ENCODE data around the gene DENND4A.

Gene DENND4A

GRCh38 chr15:65641768-65642475 is 150.2 kb downstream of the DENND4A start:
- no peaks in the 10 kb centered on the region for H3K9me3 ChIP-seq (ENCODE audit: control insufficient read depth, low read length)
- H3K27ac ChIP-seq (ENCODE audit: insufficient read depth, low read depth, low read length, poor library complexity, severe bottlenecking): no peak overlapping the region
- no peaks in the 10 kb centered on the region for H3K36me3 ChIP-seq (ENCODE audit: control insufficient read depth, insufficient read depth, low read length)
- H3K4me3 ChIP-seq (ENCODE audit: insufficient read depth, low read depth, low read length): no peak overlapping the region
- H3K27me3 ChIP-seq (ENCODE audit: control insufficient read depth, insufficient read depth, low read length, poor library complexity, severe bottlenecking): no peaks in the 10 kb centered on the region
- peaks cover 3% of the 10 kb centered on the region for H3K4me1 ChIP-seq (ENCODE audit: control insufficient read depth, insufficient read depth, low read length)
- 68 to 81% methylated on average over 6 of the region's 6 CpGs for WGBS, 2 experiments

DNA sequence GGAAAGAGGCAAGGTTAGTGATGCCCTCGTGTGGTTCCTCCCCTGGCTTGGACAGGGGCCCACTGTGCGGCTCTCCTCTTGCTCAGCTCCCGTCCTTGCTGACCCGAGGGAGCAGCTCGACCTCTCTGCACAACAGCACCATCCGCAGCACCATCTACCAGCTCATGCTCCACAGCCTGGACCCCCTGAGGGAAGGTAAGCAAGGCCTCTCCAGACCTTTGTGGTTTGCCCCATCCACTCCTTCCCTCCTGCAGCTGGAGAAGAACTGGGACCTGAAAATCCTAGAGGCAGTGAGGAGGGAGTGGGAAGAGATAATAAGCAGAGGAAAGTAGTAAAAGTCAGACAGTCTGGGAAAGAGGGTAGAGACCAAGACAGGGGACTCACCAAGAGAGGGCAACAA is 152.6 kb downstream of the DENND4A start:
- no peak overlapping the region for H3K4me3 ChIP-seq (ENCODE audit: insufficient read depth, low read depth, low read length)
- H3K27ac ChIP-seq (ENCODE audit: insufficient read depth, low read depth, low read length, poor library complexity, severe bottlenecking): no peak overlapping the region
- H3K9me3 ChIP-seq (ENCODE audit: control insufficient read depth, low read length): no peaks in the 10 kb centered on the region
- no peaks in the 10 kb centered on the region for H3K36me3 ChIP-seq (ENCODE audit: control insufficient read depth, insufficient read depth, low read length)
- H3K4me1 ChIP-seq (ENCODE audit: control insufficient read depth, insufficient read depth, low read length): peaks cover 3% of the 10 kb centered on the region
- no peaks in the 10 kb centered on the region for H3K27me3 ChIP-seq (ENCODE audit: control insufficient read depth, insufficient read depth, low read length, poor library complexity, severe bottlenecking)
- WGBS, 2 experiments: 88 to 89% methylated on average over 6 of the region's 6 CpGs

- Histone ChIP-seq H3K27ac (ENCODE audit: insufficient read depth, low read depth, low read length, poor library complexity, severe bottlenecking) (no peak overlapping the region), H3K4me1 (ENCODE audit: control insufficient read depth, insufficient read depth, low read length) (peaks cover 3% of the 10 kb centered on the region), H3K9me3 (ENCODE audit: control insufficient read depth, low read length) (no peaks in the 10 kb centered on the region), H3K27me3 (ENCODE audit: control insufficient read depth, insufficient read depth, low read length, poor library complexity, severe bottlenecking) (no peaks in the 10 kb centered on the region), H3K36me3 (ENCODE audit: control insufficient read depth, insufficient read depth, low read length) (no peaks in the 10 kb centered on the region), H3K4me3 (ENCODE audit: insufficient read depth, low read depth, low read length) (no peak overlapping the region)
- WGBS, 2 experiments: 58 to 60% methylated on average over 2 to 3 of the region's 3 CpGs
Observed at GRCh38 chr15:65638681-65639089, 153.4 kb downstream of the DENND4A start.

GRCh38 chr15:65638109-65638508 is 154.0 kb downstream of the DENND4A start:
- no peak overlapping the region for H3K27ac ChIP-seq (ENCODE audit: insufficient read depth, low read depth, low read length, poor library complexity, severe bottlenecking)
- 84 to 86% methylated on average over 5 of the region's 5 CpGs for WGBS, 2 experiments
- no peaks in the 10 kb centered on the region for H3K9me3 ChIP-seq (ENCODE audit: control insufficient read depth, low read length)
- no peaks in the 10 kb centered on the region for H3K27me3 ChIP-seq (ENCODE audit: control insufficient read depth, insufficient read depth, low read length, poor library complexity, severe bottlenecking)
- H3K4me1 ChIP-seq (ENCODE audit: control insufficient read depth, insufficient read depth, low read length): peaks cover 3% of the 10 kb centered on the region
- no peaks in the 10 kb centered on the region for H3K36me3 ChIP-seq (ENCODE audit: control insufficient read depth, insufficient read depth, low read length)
- no peak overlapping the region for H3K4me3 ChIP-seq (ENCODE audit: insufficient read depth, low read depth, low read length)

- 88 to 100% methylated on average over 1 of the region's 1 CpG for WGBS, 2 experiments
- H3K9me3 ChIP-seq (ENCODE audit: control insufficient read depth, low read length): no peaks in the 10 kb centered on the region
- H3K4me3 ChIP-seq (ENCODE audit: insufficient read depth, low read depth, low read length): no peak overlapping the region
- H3K36me3 ChIP-seq (ENCODE audit: control insufficient read depth, insufficient read depth, low read length): no peaks in the 10 kb centered on the region
- no peaks in the 10 kb centered on the region for H3K27me3 ChIP-seq (ENCODE audit: control insufficient read depth, insufficient read depth, low read length, poor library complexity, severe bottlenecking)
- H3K4me1 ChIP-seq (ENCODE audit: control insufficient read depth, insufficient read depth, low read length): no peaks in the 10 kb centered on the region
- H3K27ac ChIP-seq (ENCODE audit: insufficient read depth, low read depth, low read length, poor library complexity, severe bottlenecking): no peak overlapping the region
Observed at GRCh38 chr15:65634356-65634755, 157.7 kb downstream of the DENND4A start.

GRCh38 chr15:65633752-65634151 is 158.3 kb downstream of the DENND4A start:
- no peaks in the 10 kb centered on the region for H3K36me3 ChIP-seq (ENCODE audit: control insufficient read depth, insufficient read depth, low read length)
- no peaks in the 10 kb centered on the region for H3K27me3 ChIP-seq (ENCODE audit: control insufficient read depth, insufficient read depth, low read length, poor library complexity, severe bottlenecking)
- H3K4me1 ChIP-seq (ENCODE audit: control insufficient read depth, insufficient read depth, low read length): no peaks in the 10 kb centered on the region
- no peak overlapping the region for H3K27ac ChIP-seq (ENCODE audit: insufficient read depth, low read depth, low read length, poor library complexity, severe bottlenecking)
- 87 to 88% methylated on average over 2 of the region's 2 CpGs for WGBS, 2 experiments
- no peaks in the 10 kb centered on the region for H3K9me3 ChIP-seq (ENCODE audit: control insufficient read depth, low read length)
- no peak overlapping the region for H3K4me3 ChIP-seq (ENCODE audit: insufficient read depth, low read depth, low read length)

- H3K27me3 ChIP-seq (ENCODE audit: control insufficient read depth, insufficient read depth, low read length, poor library complexity, severe bottlenecking): no peaks in the 10 kb centered on the region
- 81 to 89% methylated on average over 4 of the region's 4 CpGs for WGBS, 2 experiments
- H3K9me3 ChIP-seq (ENCODE audit: control insufficient read depth, low read length): no peaks in the 10 kb centered on the region
- no peak overlapping the region for H3K27ac ChIP-seq (ENCODE audit: insufficient read depth, low read depth, low read length, poor library complexity, severe bottlenecking)
- no peak overlapping the region for H3K4me3 ChIP-seq (ENCODE audit: insufficient read depth, low read depth, low read length)
- H3K36me3 ChIP-seq (ENCODE audit: control insufficient read depth, insufficient read depth, low read length): no peaks in the 10 kb centered on the region
- no peaks in the 10 kb centered on the region for H3K4me1 ChIP-seq (ENCODE audit: control insufficient read depth, insufficient read depth, low read length)
Observed at GRCh38 chr15:65632780-65633375, 159.2 kb downstream of the DENND4A start.

DNA sequence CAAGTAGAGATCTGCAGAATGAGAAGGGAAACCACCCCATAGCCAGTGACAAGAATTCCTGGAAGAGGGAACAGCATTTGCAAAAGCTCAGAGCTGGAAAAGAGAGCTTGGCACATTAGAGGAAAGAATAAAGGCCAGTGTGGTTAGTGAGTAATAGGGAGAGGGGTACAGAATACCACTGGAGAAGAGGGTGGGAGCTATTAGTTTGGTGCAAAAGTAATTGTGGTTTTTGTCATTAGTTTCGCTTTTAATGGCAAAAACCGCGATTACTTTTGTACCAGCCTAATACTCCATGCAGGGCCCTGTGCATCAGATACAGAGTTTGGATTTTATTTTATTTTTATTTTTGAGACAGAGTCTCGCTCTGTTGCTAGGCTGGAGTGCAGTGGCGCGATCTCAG is 160.6 kb downstream of the DENND4A start:
- no peaks in the 10 kb centered on the region for H3K9me3 ChIP-seq (ENCODE audit: control insufficient read depth, low read length)
- no peaks in the 10 kb centered on the region for H3K27me3 ChIP-seq (ENCODE audit: control insufficient read depth, insufficient read depth, low read length, poor library complexity, severe bottlenecking)
- no peaks in the 10 kb centered on the region for H3K4me1 ChIP-seq (ENCODE audit: control insufficient read depth, insufficient read depth, low read length)
- H3K27ac ChIP-seq (ENCODE audit: insufficient read depth, low read depth, low read length, poor library complexity, severe bottlenecking): no peak overlapping the region
- no peaks in the 10 kb centered on the region for H3K36me3 ChIP-seq (ENCODE audit: control insufficient read depth, insufficient read depth, low read length)
- WGBS, 2 experiments: 93 to 96% methylated on average over 6 of the region's 6 CpGs
- H3K4me3 ChIP-seq (ENCODE audit: insufficient read depth, low read depth, low read length): no peak overlapping the region

DNA sequence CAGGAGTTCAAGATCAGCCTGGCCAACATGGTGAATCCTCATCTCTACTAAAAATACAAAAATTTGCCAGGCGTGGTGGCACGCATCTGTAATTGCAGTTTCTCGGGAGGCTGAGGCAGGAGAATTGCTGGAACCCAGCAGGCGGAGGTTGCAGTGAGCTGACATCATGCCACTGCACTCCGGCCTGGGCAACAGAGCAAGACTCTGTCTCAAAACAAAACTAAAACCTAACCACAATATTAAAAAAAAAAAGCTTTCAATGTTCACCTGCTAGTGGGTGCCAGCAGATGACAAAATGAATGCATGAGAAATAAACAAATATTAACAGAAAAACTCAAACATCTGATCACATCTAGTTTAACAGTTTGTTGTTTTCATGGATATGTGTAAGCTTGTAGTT is 161.3 kb downstream of the DENND4A start:
- WGBS, 2 experiments: 91 to 95% methylated on average over 5 of the region's 5 CpGs
- Histone ChIP-seq H3K27ac (ENCODE audit: insufficient read depth, low read depth, low read length, poor library complexity, severe bottlenecking) (no peak overlapping the region), H3K4me1 (ENCODE audit: control insufficient read depth, insufficient read depth, low read length) (no peaks in the 10 kb centered on the region), H3K27me3 (ENCODE audit: control insufficient read depth, insufficient read depth, low read length, poor library complexity, severe bottlenecking) (no peaks in the 10 kb centered on the region), H3K9me3 (ENCODE audit: control insufficient read depth, low read length) (no peaks in the 10 kb centered on the region), H3K4me3 (ENCODE audit: insufficient read depth, low read depth, low read length) (no peak overlapping the region), H3K36me3 (ENCODE audit: control insufficient read depth, insufficient read depth, low read length) (no peaks in the 10 kb centered on the region)

GRCh38 chr15:65629548-65629947 is 162.5 kb downstream of the DENND4A start:
- WGBS, 2 experiments: 74 to 83% methylated on average over 3 of the region's 3 CpGs

More at GRCh38 chr15:65629548-65629947, 162.5 kb downstream of the DENND4A start:
- H3K36me3 ChIP-seq (ENCODE audit: control insufficient read depth, insufficient read depth, low read length): no peaks in the 10 kb centered on the region
- H3K9me3 ChIP-seq (ENCODE audit: control insufficient read depth, low read length): no peaks in the 10 kb centered on the region
- no peaks in the 10 kb centered on the region for H3K27me3 ChIP-seq (ENCODE audit: control insufficient read depth, insufficient read depth, low read length, poor library complexity, severe bottlenecking)
- no peak overlapping the region for H3K27ac ChIP-seq (ENCODE audit: insufficient read depth, low read depth, low read length, poor library complexity, severe bottlenecking)
- H3K4me1 ChIP-seq (ENCODE audit: control insufficient read depth, insufficient read depth, low read length): no peaks in the 10 kb centered on the region
- no peak overlapping the region for H3K4me3 ChIP-seq (ENCODE audit: insufficient read depth, low read depth, low read length)
